VCaP (cell line): ENCODE results near the gene ACSM5.
"Not testable (repeated sequence)": the region's sequence is repeated elsewhere in the genome, so short reads cannot be mapped to it uniquely, and the experiment has no call there.

Source experiments
- H3K27ac ChIP-seq: fragments of 450-650 bp; 2 replicates; pipeline ENCODE4 v1.5.1; 2017
- TF ChIP-seq, protein P1 (sequence below): fragments of 450-650 bp; conservative IDR thresholded peaks from 2 replicates; pipeline ENCODE4 v1.5.1; 2017; ENCODE audit warnings: mild to moderate bottlenecking, moderate library complexity

ACSM5 gene

DNA sequence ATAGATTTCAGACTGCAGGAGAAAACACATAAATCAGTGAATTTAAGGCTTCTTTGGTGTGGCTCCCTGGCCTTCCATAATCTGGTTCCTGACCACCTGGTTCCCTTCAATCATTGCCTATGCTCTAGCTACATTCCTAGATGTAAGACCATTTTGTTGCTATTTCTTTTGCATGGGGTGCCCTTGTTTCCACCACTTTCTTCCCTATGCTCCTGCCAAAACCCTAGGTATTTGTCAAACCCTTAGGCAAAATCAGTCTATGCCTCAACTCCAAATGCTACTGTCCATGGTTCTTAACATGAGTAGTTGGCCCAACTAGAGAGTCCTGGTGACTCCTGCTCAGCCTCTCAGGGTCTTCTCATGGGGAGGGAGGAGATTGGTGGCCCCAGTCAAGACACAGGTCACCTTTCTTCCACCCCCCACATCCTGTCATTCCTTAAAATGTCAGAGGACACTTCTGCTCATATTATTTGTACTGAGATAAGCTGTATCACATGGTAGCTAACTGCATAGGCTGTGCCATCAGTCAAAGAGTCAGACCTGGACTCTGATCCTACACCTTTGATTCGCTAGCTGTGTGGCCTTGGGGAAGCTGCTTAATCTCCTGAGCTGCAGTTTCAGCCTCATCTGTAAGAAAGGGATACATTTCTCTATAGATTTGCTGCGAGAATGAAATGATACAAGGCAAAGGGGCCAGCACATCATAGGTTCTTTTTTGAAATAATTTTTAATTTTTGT, 15.0 kb downstream of the ACSM5 start:
- no peak overlapping the region for H3K27ac ChIP-seq
- TF ChIP-seq, protein P1, sequence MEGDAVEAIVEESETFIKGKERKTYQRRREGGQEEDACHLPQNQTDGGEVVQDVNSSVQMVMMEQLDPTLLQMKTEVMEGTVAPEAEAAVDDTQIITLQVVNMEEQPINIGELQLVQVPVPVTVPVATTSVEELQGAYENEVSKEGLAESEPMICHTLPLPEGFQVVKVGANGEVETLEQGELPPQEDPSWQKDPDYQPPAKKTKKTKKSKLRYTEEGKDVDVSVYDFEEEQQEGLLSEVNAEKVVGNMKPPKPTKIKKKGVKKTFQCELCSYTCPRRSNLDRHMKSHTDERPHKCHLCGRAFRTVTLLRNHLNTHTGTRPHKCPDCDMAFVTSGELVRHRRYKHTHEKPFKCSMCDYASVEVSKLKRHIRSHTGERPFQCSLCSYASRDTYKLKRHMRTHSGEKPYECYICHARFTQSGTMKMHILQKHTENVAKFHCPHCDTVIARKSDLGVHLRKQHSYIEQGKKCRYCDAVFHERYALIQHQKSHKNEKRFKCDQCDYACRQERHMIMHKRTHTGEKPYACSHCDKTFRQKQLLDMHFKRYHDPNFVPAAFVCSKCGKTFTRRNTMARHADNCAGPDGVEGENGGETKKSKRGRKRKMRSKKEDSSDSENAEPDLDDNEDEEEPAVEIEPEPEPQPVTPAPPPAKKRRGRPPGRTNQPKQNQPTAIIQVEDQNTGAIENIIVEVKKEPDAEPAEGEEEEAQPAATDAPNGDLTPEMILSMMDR, result no peak

DNA sequence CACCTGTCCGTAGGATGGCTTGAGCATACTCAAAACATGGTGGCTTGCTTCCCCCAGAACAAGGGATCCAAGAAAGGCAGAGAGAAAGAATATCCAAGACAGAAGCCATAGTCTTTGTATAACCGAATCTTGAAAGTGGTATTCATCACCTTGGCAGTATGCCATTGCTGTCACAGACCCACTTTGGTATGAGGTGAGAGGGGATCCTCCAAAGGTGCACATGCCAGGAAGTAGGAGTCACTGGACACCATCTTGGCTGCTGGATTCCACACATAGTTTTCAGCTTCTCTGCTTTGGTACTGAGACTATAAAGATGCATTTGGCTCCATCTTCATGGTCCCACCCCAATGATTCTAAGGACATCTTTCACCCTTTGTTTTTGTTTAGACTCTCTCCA, 18.1 kb downstream of the ACSM5 start:
- not testable (repeated sequence) for H3K27ac ChIP-seq

DNA sequence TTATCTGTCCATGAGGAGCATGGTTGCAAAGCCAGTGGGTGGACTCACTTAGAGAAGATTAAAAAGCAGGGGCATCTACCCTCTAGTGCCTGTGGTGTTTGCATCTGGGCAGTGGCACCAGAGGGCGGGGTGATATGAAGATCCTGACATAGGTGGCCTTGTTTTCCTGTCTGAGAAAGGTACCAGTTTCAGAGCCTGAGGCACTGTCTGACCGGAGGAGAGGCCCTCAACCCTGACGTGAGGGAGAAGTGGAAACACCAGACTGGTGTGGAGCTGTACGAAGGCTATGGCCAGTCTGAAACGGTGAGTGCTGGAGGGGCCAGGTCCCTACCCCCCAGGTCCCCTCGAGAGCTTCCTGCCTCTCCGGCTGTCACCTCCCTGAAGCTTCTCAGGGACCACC, 20.2 kb downstream of the ACSM5 start:
- H3K27ac ChIP-seq, result not testable (repeated sequence)

DNA sequence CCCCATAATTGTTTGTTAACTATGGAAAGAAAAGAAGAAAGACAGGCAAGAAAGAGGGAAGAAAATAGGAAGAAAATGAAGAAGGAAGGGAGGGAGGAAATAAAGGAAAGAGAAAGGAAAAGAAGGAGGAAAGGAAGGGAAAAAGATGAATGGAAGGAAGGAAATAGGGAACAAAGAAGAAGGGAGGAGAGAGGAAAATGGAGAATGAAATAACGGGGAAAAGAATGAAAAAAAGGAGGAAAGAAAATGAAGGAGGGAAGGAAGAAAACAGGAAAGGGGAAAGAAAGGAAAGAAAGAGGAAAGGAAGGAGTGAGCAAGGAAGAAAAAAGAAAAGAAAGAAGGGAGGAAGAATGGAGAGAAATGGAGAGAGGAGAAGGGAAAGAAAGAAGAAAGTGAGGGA, 21.1 kb downstream of the ACSM5 start:
- H3K27ac ChIP-seq, result not testable (repeated sequence)

DNA sequence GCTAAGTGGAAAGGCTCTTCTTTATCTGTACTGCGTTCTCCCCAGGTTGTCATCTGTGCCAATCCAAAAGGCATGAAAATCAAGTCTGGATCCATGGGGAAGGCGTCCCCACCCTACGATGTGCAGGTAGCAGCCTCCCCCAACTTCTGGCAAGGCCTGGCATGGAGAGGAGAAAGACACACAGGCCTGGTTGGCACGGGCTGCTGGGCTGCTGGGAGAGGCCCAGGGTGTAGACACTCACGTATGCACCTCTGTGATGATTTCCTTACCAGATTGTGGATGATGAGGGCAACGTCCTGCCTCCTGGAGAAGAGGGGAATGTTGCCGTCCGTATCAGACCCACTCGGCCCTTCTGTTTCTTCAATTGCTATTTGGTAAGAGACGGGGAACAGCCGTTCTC, 21.6 kb downstream of the ACSM5 start:
- TF ChIP-seq, protein P1, result no peak
- H3K27ac ChIP-seq, result no peak overlapping the region

DNA sequence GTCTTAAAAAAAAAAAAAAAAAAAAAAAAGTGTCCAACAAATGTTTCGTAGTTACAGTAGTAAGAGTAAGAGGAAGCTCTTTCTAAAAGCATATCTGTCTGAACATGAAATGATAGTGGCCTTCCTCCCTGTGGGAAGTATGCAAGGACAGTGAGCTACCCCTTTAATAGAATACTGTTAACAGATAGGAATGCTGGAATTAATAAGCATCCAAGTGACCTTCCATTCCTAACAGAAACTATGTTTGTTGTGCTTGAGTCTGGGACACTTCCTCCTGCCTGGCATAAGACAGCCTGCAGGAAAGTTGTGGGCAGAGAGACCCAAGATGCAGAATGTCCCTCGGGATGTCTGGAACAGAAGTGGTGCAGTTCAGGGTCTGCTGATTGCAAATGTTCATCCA, 29.6 kb downstream of the ACSM5 start:
- H3K27ac ChIP-seq, result not testable (repeated sequence)

DNA sequence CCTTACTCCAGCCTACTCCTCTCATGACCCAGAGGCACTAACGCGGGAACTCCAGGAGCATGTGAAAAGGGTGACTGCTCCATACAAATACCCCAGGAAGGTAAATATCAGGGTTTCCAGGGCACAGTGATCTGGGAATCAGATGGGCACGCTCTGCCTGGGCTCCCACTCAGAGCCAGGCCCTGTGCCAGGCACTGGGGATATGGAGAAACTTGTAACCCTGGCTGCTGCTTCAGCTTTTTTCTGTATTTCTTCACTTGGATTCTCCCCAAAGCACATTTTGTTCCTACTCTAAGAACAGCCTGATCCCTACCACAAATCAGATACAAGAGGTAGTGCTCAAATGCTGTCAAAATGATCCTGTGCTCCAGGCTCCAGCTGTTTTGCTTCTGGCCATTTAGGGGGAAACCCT, 30.5 kb downstream of the ACSM5 start:
- not testable (repeated sequence) for H3K27ac ChIP-seq

DNA sequence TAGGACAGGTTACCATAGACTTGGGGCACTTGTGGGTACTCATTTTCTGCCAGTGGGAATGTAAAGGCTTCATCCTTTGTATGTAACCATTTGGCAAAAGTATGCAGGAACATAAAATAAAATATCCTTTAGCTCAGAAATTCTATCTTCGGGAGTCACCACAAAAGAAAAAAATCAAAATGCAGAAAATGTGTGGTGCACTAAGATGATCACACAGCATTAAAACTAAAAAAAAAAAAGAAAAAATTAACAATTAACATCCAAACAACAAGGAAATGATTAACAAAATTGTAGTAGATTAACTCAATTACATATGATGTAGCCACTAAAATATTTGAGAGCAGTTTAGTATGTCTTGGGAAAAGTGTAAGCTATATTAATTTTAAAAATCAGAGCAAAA, 31.4 kb downstream of the ACSM5 start:
- not testable (repeated sequence) for H3K27ac ChIP-seq

DNA sequence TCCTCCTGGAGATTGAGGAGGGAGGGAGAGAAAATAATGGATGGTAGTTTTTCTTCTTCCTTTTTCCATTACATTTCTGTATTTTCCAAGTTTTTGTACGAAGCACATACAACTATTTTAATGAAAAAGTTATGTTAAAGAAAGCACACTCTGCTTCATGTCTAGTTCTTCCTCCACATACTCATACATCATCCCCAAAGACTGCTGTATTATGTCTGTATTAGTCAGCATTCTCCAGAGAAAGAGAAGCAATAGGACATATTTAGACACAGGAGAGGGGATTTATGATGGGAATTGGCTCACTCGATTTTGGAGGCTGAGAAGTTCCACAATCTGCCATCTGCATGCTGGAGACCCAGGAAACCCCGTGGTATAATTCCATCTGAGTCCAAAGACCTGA, 31.9 kb downstream of the ACSM5 start:
- H3K27ac ChIP-seq, result no peak overlapping the region
- TF ChIP-seq, protein P1, result no peak

DNA sequence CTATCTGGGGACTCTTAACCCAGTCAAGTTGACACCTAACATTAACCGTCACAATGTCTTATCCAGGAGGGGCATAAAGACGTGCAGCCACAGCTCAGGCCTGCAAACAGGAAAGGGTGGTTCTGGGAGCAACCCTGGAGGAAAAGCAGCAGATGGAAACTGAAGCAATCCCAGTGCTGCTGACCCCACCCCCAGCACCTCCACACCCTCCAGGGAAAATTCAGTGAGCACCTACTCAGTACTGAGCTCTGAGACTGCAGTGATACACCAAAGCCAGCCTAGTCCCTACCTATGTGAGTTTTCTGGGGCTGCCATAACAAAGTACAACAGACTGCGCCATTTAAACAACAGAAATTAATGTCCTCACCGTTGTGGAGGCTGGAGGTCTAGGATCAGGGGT, 32.5 kb downstream of the ACSM5 start:
- H3K27ac ChIP-seq, result not testable (repeated sequence)

DNA sequence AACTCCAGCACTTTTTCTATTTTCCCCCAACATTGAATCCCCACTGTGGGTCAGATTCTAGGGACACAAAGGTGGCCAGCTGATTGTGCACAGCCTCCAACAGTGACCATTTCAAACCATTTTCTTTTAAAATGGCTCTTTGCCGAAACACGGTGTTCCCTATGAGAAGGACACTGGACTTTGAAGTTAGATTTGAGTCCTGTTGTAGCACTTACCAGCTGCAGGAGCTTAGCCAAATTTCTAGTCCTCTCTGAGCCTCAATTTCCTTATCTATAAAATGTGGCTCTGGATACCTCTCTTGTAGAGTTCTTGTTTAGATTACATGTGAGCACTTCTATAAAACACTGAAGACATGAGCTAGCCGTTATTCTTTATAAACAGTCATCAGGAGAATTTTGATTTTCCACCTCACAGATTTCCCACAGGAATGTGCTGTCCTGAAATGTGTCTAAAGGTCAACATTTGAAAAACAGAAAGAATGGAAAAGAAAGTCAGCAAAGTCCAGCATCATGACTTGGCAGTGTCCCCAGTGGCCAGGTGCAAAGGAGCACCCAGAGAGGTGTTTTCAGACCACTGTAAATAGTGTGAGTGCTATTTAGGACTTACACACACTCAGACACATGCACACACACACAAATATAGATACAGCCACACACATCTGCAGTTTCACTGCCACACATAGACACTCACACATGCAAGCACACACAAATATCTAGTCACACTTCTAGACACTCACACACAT, 37.5 kb downstream of the ACSM5 start:
- not testable (repeated sequence) for H3K27ac ChIP-seq

DNA sequence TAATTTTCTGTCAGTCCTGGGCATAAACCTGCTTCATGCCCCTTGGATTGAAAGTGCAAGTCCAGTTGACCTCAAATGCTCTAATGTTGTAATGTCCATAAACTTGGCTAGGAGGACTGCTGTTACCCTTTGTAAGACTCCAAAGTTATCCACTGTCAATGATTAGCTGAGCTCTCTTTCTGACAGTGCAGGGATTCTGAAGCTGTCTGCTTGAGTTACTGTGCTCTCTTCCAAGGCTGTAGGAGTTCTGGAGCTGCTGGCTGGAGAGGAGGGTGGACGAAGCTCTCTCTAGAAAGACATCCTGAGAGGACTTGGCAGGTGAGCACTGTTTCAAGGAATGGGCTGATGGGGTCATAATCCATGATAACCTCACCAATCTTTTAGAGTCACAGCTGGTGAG, 42.0 kb downstream of the ACSM5 start, which contains the start of gene ACSM2A:
TSS of gene ACSM2A (plus strand) at position 158 of the 400 bp plus-strand sequence. CDS start 8,594 bp downstream, outside the sequence.
- H3K27ac ChIP-seq, result not testable (repeated sequence)

DNA sequence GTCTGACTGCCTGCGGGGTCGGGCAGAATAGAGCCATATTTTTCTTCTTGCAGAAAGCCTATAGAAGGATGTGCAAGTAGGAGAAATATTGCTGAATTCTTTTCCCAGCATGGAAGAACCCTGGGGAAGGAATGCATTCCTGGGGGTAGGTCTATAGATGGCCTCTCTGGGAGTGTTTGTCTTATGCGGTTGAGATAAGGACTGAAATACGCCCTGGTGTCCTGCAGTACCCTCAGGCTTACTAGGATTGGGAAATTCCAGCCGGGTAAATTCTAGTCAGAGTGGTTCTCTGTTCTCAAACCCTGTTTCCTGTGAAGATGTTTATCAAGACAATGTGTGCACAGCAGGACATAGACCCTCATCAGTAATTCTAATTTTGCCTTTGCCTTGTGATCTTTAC, 44.3 kb downstream of the ACSM5 start:
- H3K27ac ChIP-seq, result not testable (repeated sequence)

DNA sequence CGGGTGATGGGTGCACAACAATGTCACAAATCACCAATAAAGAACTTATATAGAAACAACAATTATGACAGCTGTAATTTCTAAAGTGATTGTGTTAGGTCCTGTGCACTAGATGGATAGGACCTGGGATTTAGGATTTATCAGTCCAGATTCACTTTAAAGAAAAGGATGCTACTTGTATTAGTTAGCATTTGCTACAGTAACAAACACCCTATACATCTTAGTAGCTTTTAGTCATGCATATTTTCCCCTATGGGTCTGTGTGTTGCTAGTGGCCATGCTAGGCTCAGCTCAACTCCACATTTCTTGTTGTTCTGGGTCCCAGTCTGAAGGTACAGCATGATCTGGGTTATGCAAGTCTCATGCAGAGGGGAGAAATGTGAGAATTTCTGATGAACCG, 49.9 kb downstream of the ACSM5 start:
- H3K27ac ChIP-seq, result not testable (repeated sequence)

DNA sequence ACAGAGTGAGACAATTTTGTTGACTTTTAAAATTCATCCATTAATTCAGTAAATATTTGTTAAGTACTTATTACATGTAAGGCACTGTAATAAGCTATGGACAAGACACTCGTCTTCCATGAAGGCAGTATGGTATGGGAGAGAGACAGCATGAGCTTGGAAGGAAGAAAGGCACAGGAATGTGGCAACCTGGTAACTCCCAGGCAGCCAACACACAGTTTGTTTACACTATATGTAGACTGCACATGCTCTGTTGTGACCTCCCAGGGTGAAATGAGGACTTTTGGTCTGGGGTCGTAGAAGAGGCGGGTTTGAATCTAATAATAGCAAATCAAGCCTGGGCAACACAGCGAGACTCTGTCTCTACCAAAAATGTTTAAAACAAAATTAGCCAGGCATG, 51.0 kb downstream of the ACSM5 start:
- not testable (repeated sequence) for H3K27ac ChIP-seq

DNA sequence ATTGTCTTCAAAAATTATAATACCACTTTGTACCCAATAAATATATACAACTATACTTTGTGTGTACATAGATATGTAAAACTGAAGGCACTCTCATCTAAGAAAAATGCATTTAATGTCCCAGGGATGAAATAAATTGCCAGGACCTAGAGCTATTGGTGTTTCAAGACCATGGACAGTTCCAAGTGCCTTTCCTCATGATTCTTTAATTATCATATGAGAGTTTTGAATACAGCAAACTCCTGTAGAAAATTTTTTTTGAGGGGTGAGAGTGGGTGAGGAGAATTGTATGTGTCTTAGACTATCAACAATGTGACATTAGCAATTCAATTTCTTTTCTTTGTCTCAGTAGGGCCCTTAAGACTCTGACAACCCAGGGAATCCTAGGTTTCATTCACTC, 59.6 kb downstream of the ACSM5 start:
- H3K27ac ChIP-seq, result not testable (repeated sequence)

DNA sequence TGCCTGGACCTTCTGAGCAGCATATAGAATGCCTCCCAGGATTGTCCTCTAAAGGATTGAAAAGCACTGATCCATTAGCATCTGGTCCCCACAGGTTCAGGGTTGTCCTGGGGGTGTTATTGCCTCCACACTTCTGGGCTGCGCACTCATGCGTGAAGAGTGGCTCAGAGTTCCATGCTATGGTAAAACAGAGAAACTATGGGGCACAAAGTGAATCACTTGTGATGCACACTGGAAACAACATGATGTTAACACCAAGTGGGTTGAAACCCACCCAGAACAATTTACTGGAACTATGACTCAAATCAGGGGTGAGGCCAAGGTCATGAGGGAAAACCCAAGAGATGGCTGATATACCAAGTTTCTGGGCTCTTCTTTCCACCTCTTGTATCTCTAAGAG, 60.6 kb downstream of the ACSM5 start:
- not testable (repeated sequence) for H3K27ac ChIP-seq

DNA sequence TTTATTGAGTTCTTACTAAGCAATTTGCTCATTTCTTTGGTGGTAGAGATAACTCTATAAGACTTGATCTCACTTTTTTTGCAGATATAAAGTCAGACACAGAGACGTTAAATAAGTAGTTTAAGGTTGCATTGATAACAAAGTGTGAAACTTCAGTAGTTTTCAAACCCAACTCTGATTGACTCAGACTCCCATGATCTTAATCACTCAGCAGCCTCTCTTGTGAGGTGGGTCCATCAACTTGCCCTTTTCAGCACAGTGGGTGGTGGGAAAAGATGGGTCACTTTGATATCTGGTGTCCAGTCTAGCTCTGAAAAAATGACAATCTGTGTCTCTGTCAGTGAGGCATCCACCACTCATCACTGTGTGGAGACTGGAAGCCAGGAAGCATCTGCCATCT, 61.4 kb downstream of the ACSM5 start:
- H3K27ac ChIP-seq, result not testable (repeated sequence)
